IMR-90 (cell line): ENCODE data around the gene SLC36A1.

Experiments used
- CTCF ChIP-seq: conservative IDR thresholded peaks from 2 replicates; pipeline ENCODE4 v1.5.1; 2012; ENCODE audit warnings: mild to moderate bottlenecking, low read depth, low read length, improper control_type of control experiment
- POLR2A ChIP-seq: IDR thresholded peaks from 2 replicates; pipeline ENCODE4 v1.6.1; 2012; ENCODE audit warnings: mild to moderate bottlenecking, low read depth, low read length

GRCh38 chr5:151476016-151476415 lies 28.6 kb downstream of the SLC36A1 start:
- no peak for TF ChIP-seq POLR2A
- TF ChIP-seq CTCF = no peak
